Spleen (tissue), 7 donors: ENCODE data around the gene CHURC1.

Experiments
- CTCF ChIP-seq, 11 experiments: fragments of 200-600 bp in 7 of 11; fragments of 450-650 bp in 4 of 11; sonication (generic) in 4 of 11; IDR thresholded peaks in 8 of 11; conservative IDR thresholded peaks in 3 of 11; 1 replicate in 7 of 11; 2 replicates in 4 of 11; pipeline versions ENCODE4 v1.4.0 to v1.8.0; 2016 to 2021; ENCODE audit warnings: antibody characterized with exemption in 11 of 11, inconsistent platforms in 4 of 11, mild to moderate bottlenecking in 1 of 11
- POLR2A ChIP-seq, 3 donors: fragments of 450-650 bp; IDR thresholded peaks; one replicate each; pipeline ENCODE4 v1.5.1; 2017; ENCODE audit warnings: antibody characterized with exemption in 3 of 3, mild to moderate bottlenecking in 1 of 3
- POLR2AphosphoS5 ChIP-seq, 3 donors: sonication (generic); formaldehyde crosslinking; IDR thresholded peaks; one replicate each; pipeline ENCODE4 v1.5.1; 2017; ENCODE audit warnings: antibody characterized with exemption in 3 of 3
- donor health status: DM: no; HTN: no; CAD: no; lungs with moderate emphysema.
- donor health status: DM: no; HTN: no; CAD: no.
- donor health status: DM: no; HTN: no; CAD: no.

GRCh38 chr14:64915797-64916196 is 1.5 kb downstream of the CHURC1 start:
- TF ChIP-seq CTCF (IDR thresholded peaks at IDR 0.05 in 8 of 11, conservative IDR thresholded peaks at IDR 0.05 in 3 of 11) (peak in 1 of 11 experiments; percentile 15), POLR2A (IDR thresholded peaks at IDR 0.05) (no peak), POLR2AphosphoS5 (IDR thresholded peaks at IDR 0.05) (no peak)
